Measurements from ENCODE around the gene SH3PXD2B.
"Not testable (repeated sequence)": the region's sequence is repeated elsewhere in the genome, so short reads cannot be mapped to it uniquely, and the experiment has no call there.

SH3PXD2B gene

DNA sequence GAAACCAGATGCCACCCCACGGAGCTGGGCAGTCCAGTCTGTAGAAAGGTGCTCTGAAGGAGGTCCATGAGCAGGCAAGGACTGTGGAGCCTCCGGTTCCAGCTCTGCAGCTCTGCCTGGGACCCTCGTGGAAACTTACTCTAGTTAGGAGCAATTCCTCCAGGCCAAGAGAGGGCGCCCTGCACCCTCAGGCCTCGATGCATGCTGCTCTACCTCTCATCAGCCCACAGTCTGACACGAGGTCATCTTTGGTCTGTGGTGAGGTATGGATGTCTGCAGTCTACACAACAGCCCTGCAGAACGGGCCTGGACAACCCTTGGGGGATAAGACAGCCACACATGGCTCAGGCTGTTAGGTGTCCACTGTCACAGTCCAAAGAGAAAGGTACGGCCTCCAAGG lies 120.1 kb downstream of the SH3PXD2B start:
- peak; percentile 34 for DNase-seq

DNA sequence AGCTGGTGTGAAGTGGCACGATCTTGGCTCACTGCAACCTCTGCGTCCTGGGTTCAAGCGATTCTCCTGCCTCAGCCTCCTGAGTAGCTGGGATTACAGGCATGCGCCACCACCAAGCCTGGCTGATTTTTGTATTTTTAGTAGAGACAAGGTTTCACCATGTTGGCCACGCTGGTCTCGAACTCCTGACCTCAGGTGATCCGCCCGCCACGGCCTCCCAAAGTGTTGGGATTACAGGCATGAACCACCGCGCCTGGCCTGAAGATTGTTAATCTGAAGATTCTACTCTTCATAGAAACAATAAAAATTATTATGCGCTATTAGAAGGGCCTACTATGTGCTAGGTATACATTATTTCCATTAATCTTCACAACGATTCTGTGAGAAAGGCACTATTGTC lies 127.4 kb downstream of the SH3PXD2B start:
- DNase-seq: not testable (repeated sequence)

DNA sequence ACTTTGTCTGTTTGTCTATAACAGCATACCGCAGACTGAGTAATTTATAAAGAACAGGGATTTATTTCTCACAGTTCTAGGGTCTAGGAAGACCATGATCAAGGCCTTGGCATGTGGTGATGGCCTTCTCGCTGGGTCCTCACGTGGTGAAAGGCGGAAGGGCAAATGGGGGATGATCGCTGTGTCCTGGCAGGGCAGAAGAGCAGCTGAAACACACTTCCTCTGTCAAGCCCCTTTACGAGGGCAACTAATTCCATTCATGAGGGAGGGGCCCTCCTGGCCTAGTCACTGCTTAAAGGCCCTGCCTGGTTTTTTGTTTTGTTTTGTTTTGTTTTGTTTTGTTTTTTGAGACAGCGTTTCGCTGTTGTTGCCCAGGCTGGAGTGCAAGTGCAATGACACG lies 128.9 kb downstream of the SH3PXD2B start:
- DNase-seq: no peak

DNA sequence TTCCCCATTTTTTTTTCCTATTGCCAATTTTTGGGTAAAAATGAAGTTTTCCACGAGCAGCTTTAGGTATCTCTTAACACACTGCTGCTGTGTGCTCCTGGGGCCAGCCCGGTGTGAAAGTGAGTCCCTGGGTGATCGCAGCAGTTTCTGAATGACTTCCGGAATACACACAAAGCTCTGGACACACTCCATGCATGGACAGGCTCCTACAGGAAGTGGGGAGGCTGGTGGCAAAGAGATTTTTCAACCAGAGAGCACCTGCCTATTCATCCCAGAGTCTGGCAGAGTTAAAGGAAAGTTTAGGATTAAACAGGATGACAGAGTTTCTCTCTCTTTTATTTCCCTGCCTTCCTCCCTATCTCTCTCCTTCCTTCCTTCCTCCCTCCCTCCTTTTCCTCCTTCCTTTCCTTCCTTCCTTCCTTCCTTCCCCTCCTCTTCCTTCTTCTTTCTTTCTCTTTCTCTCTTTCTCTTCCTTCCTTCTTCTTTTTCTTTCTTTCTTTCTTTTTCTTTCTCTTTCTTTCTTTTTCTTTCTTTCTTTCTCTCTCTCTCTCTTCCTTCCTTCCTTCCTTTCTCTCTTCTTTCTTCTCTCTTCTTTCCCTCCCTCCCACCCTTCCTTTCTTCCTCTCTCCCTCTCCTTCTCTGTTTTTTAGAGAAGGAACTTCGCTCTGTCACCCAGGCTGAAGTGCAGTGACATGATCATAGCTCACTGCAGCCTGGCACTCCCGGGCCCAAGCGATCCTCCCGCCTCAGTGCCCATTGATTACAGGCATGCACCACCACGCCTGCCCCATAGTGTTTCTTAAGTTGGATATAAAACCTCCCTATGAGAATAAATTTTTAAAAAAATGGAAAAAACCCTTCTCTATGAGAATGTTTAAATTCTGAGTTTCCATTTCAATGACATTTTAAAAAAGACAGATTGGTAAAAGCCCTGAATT lies 132.0 kb downstream of the SH3PXD2B start:
- DNase-seq: peak; percentile 77

DNA sequence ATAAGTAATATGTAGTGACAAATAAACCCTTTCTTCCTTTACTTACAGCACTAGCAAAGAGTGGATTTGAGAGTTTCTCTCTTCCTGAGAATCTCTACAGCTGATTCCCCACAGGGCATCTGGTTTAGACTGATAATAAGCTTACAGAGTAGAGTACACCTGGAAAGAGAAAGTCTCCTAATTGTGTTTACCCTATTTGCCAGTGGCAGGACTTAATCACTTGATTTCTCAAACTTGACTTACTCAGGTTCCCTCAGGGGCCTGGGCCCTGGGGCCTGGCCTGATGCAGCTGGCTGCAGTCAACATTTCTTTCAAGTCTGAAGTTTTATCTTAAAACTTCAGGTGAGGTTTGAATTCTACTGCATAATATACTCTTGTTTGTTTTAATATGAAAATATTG lies 132.7 kb downstream of the SH3PXD2B start:
- DNase-seq: peak; percentile 69

DNA sequence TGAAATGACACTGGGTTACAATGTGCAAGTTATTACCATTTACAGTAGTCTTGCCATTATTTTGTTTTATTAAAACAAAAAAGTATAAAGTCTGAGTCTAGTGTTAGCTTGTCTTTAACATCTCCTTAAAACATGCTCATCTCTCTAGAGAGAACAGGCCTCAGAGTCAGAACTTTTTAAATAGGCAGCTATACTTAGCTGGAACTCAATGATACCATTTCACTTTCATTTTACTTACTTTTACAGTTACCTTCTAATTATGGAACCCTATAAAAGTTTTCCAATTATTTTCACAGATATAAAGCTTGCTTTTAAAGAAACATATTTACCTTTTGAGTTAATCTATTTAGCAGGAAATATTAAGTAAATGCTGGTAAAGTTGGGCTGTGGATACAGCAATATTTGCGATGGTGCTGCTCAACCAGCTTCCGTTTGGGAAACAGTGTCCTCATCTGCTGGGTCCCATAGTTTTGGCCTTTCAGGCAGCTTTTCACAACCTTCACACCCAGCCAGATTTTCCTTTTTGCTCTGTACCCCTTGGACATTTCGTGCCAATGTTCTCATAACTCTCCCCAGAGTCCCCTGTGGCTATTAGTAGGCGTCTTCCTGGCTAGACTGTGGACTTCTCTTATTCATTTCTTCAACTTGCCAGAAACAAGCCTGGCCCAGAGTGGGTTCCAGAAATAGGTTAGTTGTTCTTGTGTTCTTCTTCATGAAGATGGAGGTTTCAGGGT lies 134.4 kb downstream of the SH3PXD2B start:
- DNase-seq: no peak

DNA sequence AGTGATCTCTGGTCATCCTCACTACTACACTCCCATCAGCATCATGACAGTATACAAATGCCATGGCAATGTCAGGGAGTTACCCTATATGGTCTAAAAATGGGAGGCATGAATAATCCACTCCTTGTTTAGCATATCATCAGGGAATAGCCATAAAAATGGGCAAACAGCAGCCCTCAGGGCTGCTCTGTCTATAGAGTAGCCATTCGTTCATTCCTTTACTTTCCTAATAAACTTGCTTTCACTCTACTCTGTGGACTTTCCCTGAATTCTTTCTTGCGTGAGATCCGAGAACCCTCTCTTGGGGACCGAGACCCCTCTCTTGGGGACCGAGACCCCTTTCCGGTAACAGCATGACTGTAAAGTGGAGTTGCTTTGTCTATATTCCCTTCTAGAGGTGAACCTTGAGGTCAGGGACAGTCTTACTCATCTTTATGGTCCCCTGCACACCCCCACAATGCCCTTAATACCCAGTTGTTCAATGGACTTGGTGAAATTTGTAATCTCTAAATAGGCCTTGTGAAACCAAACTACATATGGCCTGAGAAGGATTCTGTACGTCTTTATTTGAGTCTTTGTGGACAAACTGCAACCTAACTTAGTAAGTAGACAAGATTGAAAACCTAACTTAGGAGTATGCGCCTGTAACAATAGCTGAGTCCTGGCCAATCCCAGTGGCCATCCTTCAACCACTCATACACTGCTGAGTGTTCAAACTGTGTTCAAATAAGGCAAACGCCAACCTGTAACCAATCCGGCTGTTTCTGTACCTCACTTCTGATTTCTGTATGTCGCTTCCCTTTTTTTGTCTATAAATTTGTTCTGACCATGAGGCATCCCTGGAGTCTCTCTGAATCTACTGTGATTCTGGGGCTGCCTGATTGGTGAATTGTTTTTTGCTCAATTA lies 138.5 kb downstream of the SH3PXD2B start:
- DNase-seq: no peak

DNA sequence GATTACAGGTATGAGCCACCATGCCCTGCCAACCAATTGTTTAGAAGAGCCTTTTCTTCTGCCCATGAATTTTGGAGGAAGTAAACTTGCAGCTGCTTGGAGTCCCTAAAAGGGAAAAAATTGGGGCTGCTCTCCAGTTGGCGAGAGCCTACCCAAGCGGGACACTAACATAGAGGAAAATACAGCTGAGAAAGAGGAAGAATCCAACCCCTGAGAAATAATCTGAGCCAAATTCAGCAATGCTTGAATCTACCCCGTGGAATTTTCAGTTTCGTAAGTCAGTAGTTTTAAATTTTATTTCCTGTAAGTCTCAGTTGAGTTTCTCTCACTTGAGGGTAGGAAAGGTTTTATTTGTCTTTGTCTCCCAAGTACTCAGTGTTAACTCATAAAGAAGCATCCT lies 140.4 kb downstream of the SH3PXD2B start:
- no peak for DNase-seq

DNA sequence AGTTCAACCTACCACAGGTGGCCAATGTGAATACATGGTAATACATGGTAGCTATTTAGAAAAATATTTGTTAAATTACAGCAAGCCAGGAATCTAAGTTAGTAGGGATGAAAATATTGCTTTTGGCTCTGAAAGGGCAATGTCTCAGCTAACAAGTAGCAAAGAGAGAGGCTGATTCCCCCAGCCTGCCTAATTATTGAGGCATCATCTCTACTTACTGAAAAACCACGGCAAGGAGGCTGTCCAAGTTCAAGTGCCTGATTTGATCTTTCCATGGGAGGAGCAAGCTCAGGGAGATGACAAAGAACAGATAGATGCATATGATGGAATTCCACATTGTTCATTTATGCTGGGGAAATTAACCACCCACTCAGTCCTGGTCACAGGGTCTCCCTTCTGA lies 142.0 kb downstream of the SH3PXD2B start:
- DNase-seq: no peak

DNA sequence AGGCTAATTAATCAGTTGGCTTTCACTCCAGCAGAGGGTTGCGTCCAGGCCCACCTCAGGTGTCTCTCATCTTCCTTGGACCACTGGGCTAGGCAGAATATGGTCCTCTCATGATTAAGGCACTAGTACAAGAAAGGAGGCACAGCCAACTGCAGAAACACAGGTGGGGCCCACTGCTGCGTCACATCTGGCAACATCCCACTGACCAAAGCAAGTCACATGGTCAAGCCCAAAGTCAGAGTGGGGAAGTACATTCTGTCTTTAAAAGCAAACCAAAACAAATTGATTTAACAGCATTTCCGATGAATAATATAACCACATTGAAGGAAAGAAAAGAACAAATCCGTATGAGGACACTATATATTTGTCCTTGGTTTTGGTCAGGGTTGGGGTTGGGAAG lies 142.7 kb downstream of the SH3PXD2B start:
- no peak for DNase-seq

DNA sequence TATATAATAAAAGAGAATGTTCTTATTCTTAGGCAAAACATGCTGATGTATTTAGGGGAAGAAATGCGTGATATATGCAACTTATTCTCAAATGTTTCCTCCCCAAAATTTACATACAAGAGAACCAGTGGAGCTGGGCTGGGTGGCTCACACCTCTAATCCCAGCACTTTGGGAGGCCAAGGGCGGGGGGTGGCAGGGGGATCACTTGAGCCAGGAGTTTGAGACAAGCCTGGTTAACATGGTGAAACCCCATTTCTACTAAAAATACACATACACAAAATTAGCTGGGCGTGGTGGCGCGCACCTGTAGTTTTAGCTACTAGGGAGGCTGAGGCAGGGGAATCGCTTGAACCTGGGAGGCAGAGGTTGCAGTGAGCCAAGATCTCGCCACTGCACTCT lies 143.3 kb downstream of the SH3PXD2B start:
- DNase-seq: no peak

DNA sequence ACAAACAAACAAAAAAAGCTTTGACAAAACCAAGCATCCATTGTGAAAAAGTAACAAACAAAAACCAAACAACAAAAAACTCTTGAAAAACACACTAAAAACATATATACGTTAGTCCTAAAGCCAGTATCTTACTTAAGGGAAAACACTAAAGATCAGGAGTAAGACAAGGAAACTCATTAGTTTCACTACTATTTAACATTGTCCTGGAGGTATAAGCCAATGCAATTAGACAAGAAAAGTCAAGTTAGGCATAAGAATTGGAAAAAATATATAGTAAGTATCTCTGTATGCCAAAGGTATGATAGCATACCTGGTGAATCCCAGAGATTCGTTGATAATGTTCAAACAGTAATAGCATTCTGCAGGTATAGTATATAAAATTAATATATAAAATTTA lies 148.9 kb downstream of the SH3PXD2B start:
- no peak for DNase-seq

DNA sequence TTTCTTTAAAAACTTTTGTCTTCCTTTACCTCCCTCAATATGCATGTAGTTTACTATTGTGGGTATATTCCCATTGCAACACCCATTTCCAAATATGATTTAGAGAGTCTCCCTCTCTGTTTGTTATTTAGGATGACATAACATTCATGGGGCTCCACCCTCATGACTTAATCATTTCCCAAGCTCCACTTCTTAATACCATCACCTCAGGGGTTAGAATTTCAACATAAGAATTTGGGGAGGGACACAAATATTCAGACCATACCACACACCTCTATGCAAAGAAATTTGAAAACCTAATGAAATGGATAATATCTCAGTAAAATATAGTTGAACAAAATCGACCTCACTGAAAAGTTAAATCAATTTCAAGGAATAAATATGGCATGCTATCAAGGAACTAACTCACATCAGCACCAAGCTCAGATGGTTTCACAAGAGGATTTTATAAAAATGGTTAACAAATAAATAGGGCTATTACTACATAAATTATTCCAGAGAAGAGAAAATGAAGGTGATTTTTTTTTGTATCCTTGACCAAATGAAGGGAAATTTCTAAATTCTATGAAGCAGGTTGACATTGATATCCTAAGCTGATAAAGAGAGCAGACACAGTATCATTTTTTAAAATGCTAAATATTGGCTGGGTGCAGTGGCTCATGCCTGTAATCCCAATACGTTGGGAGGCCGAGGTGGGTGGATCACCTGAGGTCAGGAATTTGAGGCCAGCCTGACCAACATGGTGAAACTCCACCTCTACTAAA lies 150.6 kb downstream of the SH3PXD2B start:
- peak; percentile 32 for DNase-seq

DNA sequence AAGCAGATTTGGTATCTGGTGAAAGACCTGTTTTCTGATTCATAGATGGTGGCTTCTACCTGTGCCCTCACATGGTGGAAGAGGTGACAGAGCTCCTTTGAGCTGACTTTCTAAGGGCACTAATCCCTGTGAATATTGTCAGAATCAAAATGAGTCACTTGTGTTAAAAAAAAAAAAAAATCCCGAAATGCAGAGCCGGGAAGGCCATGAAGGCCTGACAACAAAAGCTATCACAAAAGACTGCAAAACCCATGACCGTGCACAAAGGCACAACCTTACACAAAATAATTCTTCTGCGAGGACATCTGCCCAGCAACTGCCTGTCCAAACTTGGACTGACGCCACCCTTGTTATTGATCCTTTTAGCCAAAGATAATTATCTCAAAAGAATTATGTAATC lies 151.2 kb downstream of the SH3PXD2B start:
- peak; percentile 32 for DNase-seq

DNA sequence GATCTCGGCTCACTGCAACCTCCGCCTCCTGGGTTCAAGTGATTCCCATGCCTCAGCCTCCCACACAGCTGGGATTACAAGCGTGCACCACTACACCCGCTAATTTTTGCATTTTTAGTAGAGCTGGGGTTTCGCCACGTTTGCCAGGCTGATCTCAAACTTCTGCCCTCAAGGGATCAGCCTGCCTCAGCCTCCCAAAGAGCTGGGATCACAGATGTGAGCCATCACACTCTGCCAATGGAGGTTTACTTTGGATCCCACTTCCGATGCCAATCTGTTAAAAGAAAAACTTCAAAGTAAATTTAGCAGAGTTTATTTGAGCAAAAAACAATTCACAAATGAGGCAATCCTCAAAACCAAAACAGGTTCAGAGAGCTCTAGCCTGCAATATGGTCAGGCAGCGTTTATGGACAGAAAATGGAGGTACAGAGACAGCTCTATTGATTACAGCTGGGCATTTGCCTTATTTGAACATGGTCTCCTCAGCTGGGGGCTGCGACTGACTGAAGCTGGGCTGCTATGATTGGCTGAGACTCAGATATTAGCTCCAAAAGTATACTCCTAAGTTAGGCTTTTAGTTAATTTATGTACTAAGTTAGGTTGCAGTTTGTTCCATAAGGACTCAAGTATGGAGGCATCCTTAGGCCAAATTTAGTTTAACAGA lies 152.1 kb downstream of the SH3PXD2B start:
- DNase-seq: no peak

DNA sequence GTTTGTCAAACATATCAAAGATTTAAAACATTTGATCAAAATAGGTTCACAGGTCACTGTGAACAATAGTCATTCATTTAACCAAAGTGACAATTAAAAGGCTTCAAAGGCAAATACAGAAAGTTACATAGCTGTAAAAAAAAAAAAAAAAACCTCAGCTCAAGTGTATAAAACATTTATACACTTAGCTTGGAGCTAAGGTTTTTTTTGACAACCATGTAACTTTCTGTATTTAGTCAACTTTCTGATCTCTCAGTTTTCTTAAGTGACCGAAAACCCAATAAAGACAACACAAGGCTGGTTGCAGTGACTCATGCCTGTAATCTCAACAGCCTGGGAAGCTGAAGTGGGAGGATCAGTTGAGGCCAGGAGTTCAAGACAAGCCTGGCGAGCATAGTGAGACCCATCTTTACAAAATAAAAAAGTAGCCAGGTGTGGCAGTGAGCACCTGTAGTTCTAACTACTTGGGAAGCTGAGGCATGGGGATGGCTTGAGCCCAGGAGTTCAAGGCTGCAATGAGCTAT lies 154.3 kb downstream of the SH3PXD2B start:
- no peak for DNase-seq

DNA sequence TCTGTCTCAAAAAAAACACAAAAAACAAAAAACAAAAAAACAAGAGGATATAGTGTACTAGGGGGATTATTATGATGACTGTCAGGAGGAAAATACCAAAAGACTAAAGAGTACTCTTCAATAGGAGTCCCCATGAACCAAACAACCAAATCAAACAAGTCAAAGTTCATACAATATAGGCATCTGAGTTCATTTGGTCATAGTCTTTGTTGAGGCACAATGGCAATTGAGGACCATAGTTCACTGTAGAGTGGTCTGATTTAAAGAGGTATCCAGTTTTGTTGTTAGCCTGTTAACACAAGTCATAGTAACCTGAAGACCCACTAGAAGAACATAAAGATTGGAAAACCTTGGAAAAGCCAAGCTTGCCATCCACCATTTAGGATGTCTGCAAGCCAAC lies 159.5 kb downstream of the SH3PXD2B start:
- DNase-seq: no peak

DNA sequence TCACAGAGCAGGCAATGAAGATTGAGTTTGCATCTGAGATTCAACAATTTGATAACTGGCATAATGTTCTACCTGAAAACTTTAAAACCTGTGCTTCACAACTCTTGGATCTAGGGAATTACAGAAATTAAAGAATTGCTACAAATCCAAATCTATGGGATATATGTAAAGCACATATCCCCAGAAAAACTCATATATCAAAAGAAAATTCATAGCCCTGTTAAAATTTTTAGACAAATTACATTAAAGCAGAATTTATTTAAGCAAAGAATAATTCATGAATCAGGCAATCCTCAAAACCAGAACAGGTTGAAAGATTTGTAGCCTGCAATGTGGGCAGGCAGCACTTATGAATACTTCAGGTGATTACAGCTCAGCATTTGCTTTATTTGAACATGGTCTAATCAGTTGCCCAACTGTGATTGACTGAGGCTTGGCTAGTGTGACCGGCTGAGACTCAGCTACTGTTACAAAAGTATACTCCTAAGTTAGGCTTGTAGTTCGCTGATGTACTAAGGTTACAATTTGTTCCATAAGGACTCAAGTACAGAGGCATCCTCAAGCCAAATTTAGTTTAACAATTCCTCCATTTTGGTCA lies 160.5 kb downstream of the SH3PXD2B start:
- no peak for DNase-seq

DNA sequence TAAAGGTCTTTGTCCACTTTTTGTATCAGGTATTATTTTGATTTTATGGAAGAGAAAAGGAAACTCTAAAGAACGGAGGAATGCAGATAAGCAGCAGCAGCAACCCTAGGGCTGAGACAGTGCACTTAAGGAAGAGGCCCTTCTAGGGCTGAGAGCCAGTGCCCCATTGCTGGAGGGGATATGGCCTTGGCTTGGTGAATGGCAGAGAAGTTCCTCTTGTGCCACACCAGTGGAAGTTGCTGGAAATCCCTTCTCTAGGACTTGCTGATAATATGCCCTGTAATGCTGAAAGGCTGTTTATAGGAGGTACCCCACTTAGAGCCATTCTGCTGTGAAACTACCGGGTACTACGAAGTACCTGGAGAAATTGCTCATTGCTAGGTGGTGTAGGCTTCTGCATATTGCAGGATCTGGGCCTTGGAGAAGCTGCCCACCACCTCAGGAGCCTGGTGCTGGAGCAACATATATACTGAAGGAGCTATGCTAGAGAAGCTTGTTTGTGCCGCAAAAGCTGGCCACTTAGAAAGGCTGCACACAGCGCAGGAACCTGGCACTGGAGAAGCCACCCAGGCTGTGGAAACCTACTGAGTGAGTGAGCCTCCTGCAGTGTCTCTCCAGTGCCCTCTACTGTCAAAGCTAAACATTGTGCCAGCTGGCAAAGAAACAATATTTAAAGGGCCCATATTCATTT lies 161.1 kb downstream of the SH3PXD2B start:
- DNase-seq: peak; percentile 86

DNA sequence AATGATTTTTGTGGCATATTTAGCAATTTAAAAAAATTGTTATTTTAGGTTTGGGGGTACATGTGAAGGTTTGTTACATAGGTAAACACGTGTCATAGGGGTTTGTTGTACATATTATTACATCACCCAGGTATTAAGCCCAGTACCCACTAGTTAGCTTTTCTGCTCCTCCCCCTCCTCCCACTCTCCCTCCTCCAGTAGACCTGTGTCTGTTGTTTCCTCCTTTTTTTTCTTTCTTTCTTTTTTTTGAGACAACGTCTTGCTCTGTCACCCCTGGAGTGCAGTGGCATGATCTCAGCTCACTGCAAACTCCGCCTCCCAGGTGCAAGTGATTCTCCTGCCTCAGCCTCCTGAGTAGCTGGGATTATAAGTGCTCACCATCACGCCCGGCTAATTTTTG lies 162.5 kb downstream of the SH3PXD2B start:
- peak; percentile 16 for DNase-seq
